NCI-H2196 treated with DMSO at 0.1 percent for 48 hours (cell line): ENCODE results near the gene LYRM4.

Experiments
- DNase-seq: peaks from one replicate; lab custom pipeline; 2025; ENCODE audit not compliant: unreplicated experiment; lab: John Stamatoyannopoulos, UW

The LYRM4 gene

GRCh38 chr6:5102267-5102970 is 158.3 kb downstream of the LYRM4 start:
- DNase-seq, result no peak

- DNase-seq, result no peak
Measured at GRCh38 chr6:5100806-5101205, 159.9 kb downstream of the LYRM4 start.

GRCh38 chr6:5099537-5099936 is 161.2 kb downstream of the LYRM4 start:
- no peak for DNase-seq

GRCh38 chr6:5098501-5099270 is 162.1 kb downstream of the LYRM4 start:
- no peak for DNase-seq

- no peak for DNase-seq
Measured at GRCh38 chr6:5096482-5096881, 164.3 kb downstream of the LYRM4 start.

GRCh38 chr6:5095236-5095635 is 165.5 kb downstream of the LYRM4 start:
- no peak for DNase-seq

GRCh38 chr6:5094327-5094726 is 166.4 kb downstream of the LYRM4 start:
- DNase-seq, result no peak

- no peak for DNase-seq
Measured at GRCh38 chr6:5093231-5094015, 167.3 kb downstream of the LYRM4 start.

GRCh38 chr6:5091210-5092069 is 169.3 kb downstream of the LYRM4 start:
- no peak for DNase-seq

GRCh38 chr6:5090603-5091002 is 170.1 kb downstream of the LYRM4 start:
- no peak for DNase-seq

GRCh38 chr6:5089481-5090438 is 171.0 kb downstream of the LYRM4 start:
- DNase-seq, result no peak

- DNase-seq, result no peak
Measured at GRCh38 chr6:5088780-5089179, 172.0 kb downstream of the LYRM4 start.

GRCh38 chr6:5087389-5087788 is 173.4 kb downstream of the LYRM4 start:
- DNase-seq, result no peak

- no peak for DNase-seq
Measured at GRCh38 chr6:5086294-5086890, 174.4 kb downstream of the LYRM4 start.

- DNase-seq, result no peak
Measured at GRCh38 chr6:5085648-5086293, 175.0 kb downstream of the LYRM4 start.

GRCh38 chr6:5084781-5085647 is 175.7 kb downstream of the LYRM4 start, which contains the start of gene PPP1R3G:
PPP1R3G (plus strand) TSS chr6:5085341; CDS start chr6:5085486, 145 bp downstream.
- DNase-seq, result no peak

GRCh38 chr6:5084360-5084780 is 176.4 kb downstream of the LYRM4 start:
- no peak for DNase-seq
